ENCODE data around the gene VAX1. TPM values are rescaled to one million over a fixed set of nuclear protein-coding genes. Genes with fewer than 3 reads are reported as not detected.

The VAX1 gene
- total and polyA plus RNA-seq, 2 donors (not counting 1 experiment from before 2014, with no cell fraction given) = not detected

DNA sequence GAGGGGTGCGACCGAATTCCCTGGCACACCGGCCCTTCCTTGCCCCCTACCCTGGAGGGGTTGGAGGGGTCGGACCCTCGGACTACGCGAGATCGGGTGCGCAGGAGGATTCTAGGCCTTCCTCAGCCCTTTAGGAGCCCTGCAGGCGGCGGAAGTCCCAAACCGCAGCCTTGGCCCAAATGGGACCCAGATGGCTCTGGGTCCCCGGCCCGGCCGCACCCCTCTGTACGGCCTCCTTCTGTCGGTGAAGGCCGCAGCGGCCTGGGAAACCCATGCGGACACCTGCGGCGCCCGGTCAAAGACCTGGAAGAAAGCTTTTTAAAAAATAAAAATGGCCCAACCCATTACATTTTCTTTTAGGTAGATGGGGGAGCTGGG, 2.4 kb upstream of the VAX1 start:
- 12% methylated on average over 16 of the region's 23 CpGs for WGBS (ENCODE audit: insufficient coverage)
- H3K27me3 Mint-ChIP-seq = peaks cover 56% of the 10 kb centered on the region
- Histone ChIP-seq H2AFZ (ENCODE audit: insufficient read depth, low read depth, low read length, poor library complexity, severe bottlenecking) (no peak overlapping the region), H3K36me3 (replicated peaks in 1 of 2; ENCODE audit: control extremely low read depth in 1 of 2, control insufficient read depth in 1 of 2, extremely low read depth in 1 of 2, insufficient read depth in 2 of 2, low read length in 1 of 2) (no peaks in the 10 kb centered on the region), H3K27ac (ENCODE audit: low read length in 2 of 2) (no peak overlapping the region), H4K20me1 (ENCODE audit: control insufficient read depth, insufficient read depth, low read length, poor library complexity, severe bottlenecking) (no peaks in the 10 kb centered on the region), H3K4me2 (replicated peaks; ENCODE audit: low read depth, low read length, poor library complexity, severe bottlenecking) (no peak overlapping the region), H3K27me3 (replicated peaks in 1 of 4; ENCODE audit: control extremely low read depth in 1 of 4, control insufficient read depth in 3 of 4, insufficient read depth in 4 of 4, low read length in 3 of 4) (peaks cover 0 to 54% (median 26%) of the 10 kb centered on the region in 4 experiments), H3K4me3 (ENCODE audit: control extremely low read depth in 1 of 5, extremely low read depth in 1 of 5, insufficient read depth in 1 of 5, low read depth in 2 of 5, low read length in 4 of 5) (no peak overlapping the region), H3K4me1 (ENCODE audit: control insufficient read depth in 2 of 2, insufficient read depth in 2 of 2, low read length in 2 of 2) (peaks cover 4% of the 10 kb centered on the region in 2 donors), H3K9ac (ENCODE audit: low read length) (no peak overlapping the region), H3K9me3 (ENCODE audit: control extremely low read depth in 1 of 3, control insufficient read depth in 2 of 3, insufficient read depth in 1 of 3, low read length in 2 of 3) (peaks cover 0 to 29% (median 0%) of the 10 kb centered on the region in 3 donors), H3K79me2 (ENCODE audit: control insufficient read depth, insufficient read depth, low read length) (no peaks in the 10 kb centered on the region)
- no peak for DNase-seq
- TF ChIP-seq EZH2 (IDR thresholded peaks at IDR 0.05; ENCODE audit: borderline replicate concordance, insufficient read depth, low read depth, low read length, poor library complexity, severe bottlenecking) = no peak
- TF ChIP-seq, protein P1, sequence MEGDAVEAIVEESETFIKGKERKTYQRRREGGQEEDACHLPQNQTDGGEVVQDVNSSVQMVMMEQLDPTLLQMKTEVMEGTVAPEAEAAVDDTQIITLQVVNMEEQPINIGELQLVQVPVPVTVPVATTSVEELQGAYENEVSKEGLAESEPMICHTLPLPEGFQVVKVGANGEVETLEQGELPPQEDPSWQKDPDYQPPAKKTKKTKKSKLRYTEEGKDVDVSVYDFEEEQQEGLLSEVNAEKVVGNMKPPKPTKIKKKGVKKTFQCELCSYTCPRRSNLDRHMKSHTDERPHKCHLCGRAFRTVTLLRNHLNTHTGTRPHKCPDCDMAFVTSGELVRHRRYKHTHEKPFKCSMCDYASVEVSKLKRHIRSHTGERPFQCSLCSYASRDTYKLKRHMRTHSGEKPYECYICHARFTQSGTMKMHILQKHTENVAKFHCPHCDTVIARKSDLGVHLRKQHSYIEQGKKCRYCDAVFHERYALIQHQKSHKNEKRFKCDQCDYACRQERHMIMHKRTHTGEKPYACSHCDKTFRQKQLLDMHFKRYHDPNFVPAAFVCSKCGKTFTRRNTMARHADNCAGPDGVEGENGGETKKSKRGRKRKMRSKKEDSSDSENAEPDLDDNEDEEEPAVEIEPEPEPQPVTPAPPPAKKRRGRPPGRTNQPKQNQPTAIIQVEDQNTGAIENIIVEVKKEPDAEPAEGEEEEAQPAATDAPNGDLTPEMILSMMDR (IDR thresholded peaks at IDR 0.05) = no peak
- no peak for ATAC-seq (ENCODE audit: low read depth)
- no peak overlapping the region for H3K27ac Mint-ChIP-seq
- CTCF ChIA-PET = interaction anchor here (0.6 kb wide), 1 partner anchor 75 kb away, joined by 3 read pairs; no protein-coding TSS in a partner anchor
- no peaks in the 10 kb centered on the region for H3K9me3 Mint-ChIP-seq (ENCODE audit: insufficient read depth)
- POLR2A ChIA-PET = no interaction called here
- intact Hi-C loops (cut with micrococcal nuclease) = no loop called here
- H3K4me3 Mint-ChIP-seq = no peak overlapping the region
- peaks cover under 1% of the 10 kb centered on the region for H3K4me1 Mint-ChIP-seq

DNA sequence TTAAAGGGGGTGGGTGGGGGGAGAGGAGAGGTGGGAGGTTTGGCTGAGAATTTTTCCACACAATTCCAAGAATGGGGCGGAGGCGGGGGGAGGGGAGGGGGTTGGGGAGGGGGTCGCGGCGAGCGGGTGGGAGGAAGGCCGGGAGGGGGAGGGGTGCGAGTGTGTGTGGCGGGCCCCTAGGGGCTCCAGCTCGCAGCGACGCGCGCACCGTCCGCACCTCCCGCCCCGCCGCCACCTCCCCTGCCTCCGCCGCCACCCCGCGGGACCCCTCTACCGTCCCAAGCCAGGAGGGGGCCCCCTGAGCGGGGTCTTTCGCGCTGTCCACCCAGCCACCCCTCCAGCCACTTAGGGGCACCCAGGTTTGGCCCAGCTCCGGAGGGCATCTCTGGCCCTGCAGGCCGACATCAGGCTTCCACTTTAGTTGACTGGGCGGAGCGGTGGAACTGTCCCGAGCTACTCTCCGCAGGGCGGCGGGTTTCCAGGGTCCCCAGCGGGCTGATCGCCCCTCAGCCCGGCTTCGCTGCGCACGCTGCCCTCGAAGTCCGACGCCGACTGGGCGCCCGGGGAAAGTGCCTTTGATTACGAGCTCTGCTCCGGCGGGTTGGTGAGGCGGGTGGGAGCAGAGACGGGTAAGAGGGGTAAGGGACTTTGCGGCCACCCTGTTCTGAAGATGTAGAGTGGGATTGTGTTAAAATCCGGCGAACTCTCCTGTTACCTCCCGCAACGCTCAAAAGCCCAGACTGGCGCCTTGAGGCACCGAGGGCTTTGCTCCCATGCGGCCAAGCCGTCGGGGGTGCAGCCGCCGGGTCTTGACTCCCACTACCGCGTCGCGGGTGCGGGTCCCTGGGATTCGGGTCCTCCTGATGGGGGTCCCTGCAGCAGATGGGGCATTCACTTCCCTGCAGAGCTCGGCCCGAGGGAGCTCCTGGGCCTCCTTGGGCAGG, 1.8 kb upstream of the VAX1 start:
- peaks cover 0 to 61% (median 30%) of the 10 kb centered on the region in 4 experiments for H3K27me3 ChIP-seq (replicated peaks in 1 of 4; ENCODE audit: control extremely low read depth in 1 of 4, control insufficient read depth in 3 of 4, insufficient read depth in 4 of 4, low read length in 3 of 4)
- H3K79me2 ChIP-seq (ENCODE audit: control insufficient read depth, insufficient read depth, low read length) = no peaks in the 10 kb centered on the region
- ATAC-seq (ENCODE audit: low read depth) (no peak), DNase-seq (no peak)
- POLR2A ChIA-PET = no interaction called here
- H3K27ac ChIP-seq (ENCODE audit: low read length in 2 of 2) = no peak overlapping the region
- intact Hi-C loops (cut with micrococcal nuclease) = no loop called here
- TF ChIP-seq, protein P1 (IDR thresholded peaks at IDR 0.05) = no peak
- no peak for TF ChIP-seq EZH2 (IDR thresholded peaks at IDR 0.05; ENCODE audit: borderline replicate concordance, insufficient read depth, low read depth, low read length, poor library complexity, severe bottlenecking)
- Mint-ChIP-seq H3K27ac (no peak overlapping the region), H3K4me3 (no peak overlapping the region), H3K4me1 (peaks cover 1% of the 10 kb centered on the region), H3K27me3 (peaks cover 58% of the 10 kb centered on the region), H3K9me3 (ENCODE audit: insufficient read depth) (no peaks in the 10 kb centered on the region)
- no peaks in the 10 kb centered on the region for H3K36me3 ChIP-seq (replicated peaks in 1 of 2; ENCODE audit: control extremely low read depth in 1 of 2, control insufficient read depth in 1 of 2, extremely low read depth in 1 of 2, insufficient read depth in 2 of 2, low read length in 1 of 2)
- H3K4me1 ChIP-seq (ENCODE audit: control insufficient read depth in 2 of 2, insufficient read depth in 2 of 2, low read length in 2 of 2) = peaks cover 4 to 6% of the 10 kb centered on the region in 2 donors
- H2AFZ ChIP-seq (ENCODE audit: insufficient read depth, low read depth, low read length, poor library complexity, severe bottlenecking) = no peak overlapping the region
- WGBS (ENCODE audit: insufficient coverage) = 19% methylated on average over 63 of the region's 72 CpGs
- no peak overlapping the region for H3K9ac ChIP-seq (ENCODE audit: low read length)
- H4K20me1 ChIP-seq (ENCODE audit: control insufficient read depth, insufficient read depth, low read length, poor library complexity, severe bottlenecking) = no peaks in the 10 kb centered on the region
- CTCF ChIA-PET = interaction anchor here (0.6 kb wide), 1 partner anchor 75 kb away, joined by 3 read pairs; no protein-coding TSS in a partner anchor
- peaks cover 0 to 32% (median 0%) of the 10 kb centered on the region in 3 donors for H3K9me3 ChIP-seq (ENCODE audit: control extremely low read depth in 1 of 3, control insufficient read depth in 2 of 3, insufficient read depth in 1 of 3, low read length in 2 of 3)
- H3K4me3 ChIP-seq (ENCODE audit: control extremely low read depth in 1 of 5, extremely low read depth in 1 of 5, insufficient read depth in 1 of 5, low read depth in 2 of 5, low read length in 4 of 5) = no peak overlapping the region
- no peak overlapping the region for H3K4me2 ChIP-seq (replicated peaks; ENCODE audit: low read depth, low read length, poor library complexity, severe bottlenecking)
